Stimulated activated CD4-positive, alpha-beta T cell treated with anti-CD3 and anti-CD28 coated beads, Interleukin-4, amount 100 ng/mL, for 24 hours (primary cell): ENCODE results near the gene ACOXL.
"Not testable (repeated sequence)": the region's sequence is repeated elsewhere in the genome, so short reads cannot be mapped to it uniquely, and the experiment has no call there.

Source experiments
- DNase-seq: peaks from one replicate; pipeline ENCODE4 v3.0.0-alpha.2; 2020

The ACOXL gene

GRCh38 chr2:111048856-111049768 lies 316.7 kb downstream of the ACOXL start:
- DNase-seq = no peak

- DNase-seq = peak; percentile 40
Measured at GRCh38 chr2:111049792-111050640, 317.6 kb downstream of the ACOXL start.

- peak; percentile 21 for DNase-seq
Measured at GRCh38 chr2:111050701-111051376, 318.5 kb downstream of the ACOXL start.

GRCh38 chr2:111052621-111053020 lies 320.2 kb downstream of the ACOXL start:
- DNase-seq = no peak

GRCh38 chr2:111053266-111053665 lies 320.9 kb downstream of the ACOXL start:
- DNase-seq = no peak

GRCh38 chr2:111053825-111054515 lies 321.6 kb downstream of the ACOXL start:
- no peak for DNase-seq

- peak; percentile 67 for DNase-seq
Measured at GRCh38 chr2:111054791-111055691, 322.7 kb downstream of the ACOXL start.

- no peak for DNase-seq
Measured at GRCh38 chr2:111055735-111056134, 323.4 kb downstream of the ACOXL start.

- DNase-seq = no peak
Measured at GRCh38 chr2:111057045-111057444, 324.7 kb downstream of the ACOXL start.

GRCh38 chr2:111057721-111058120 lies 325.3 kb downstream of the ACOXL start:
- DNase-seq = no peak

GRCh38 chr2:111058264-111058663 lies 325.9 kb downstream of the ACOXL start:
- DNase-seq = no peak

GRCh38 chr2:111061191-111061590 lies 328.8 kb downstream of the ACOXL start:
- no peak for DNase-seq

- DNase-seq = no peak
Measured at GRCh38 chr2:111062417-111062816, 330.0 kb downstream of the ACOXL start.

- DNase-seq = no peak
Measured at GRCh38 chr2:111066062-111066593, 333.8 kb downstream of the ACOXL start.

GRCh38 chr2:111068435-111069058 lies 336.2 kb downstream of the ACOXL start:
- DNase-seq = no peak

GRCh38 chr2:111069722-111070121 lies 337.3 kb downstream of the ACOXL start:
- no peak for DNase-seq

GRCh38 chr2:111071600-111072171 lies 339.3 kb downstream of the ACOXL start:
- DNase-seq = no peak

- DNase-seq = no peak
Measured at GRCh38 chr2:111072220-111072871, 340.0 kb downstream of the ACOXL start.

GRCh38 chr2:111082659-111083058 lies 350.3 kb downstream of the ACOXL start:
- DNase-seq = not testable (repeated sequence)

GRCh38 chr2:111091811-111092211 lies 359.4 kb downstream of the ACOXL start:
- peak; percentile 43 for DNase-seq
